ENCODE measurements around the gene THAP4.
A peak's percentile ranks its signal among the peaks of the same experiment; 100 is the strongest.
"Not testable (repeated sequence)": the region's sequence is repeated elsewhere in the genome, so short reads cannot be mapped to it uniquely, and the experiment has no call there.

Gene THAP4

DNA sequence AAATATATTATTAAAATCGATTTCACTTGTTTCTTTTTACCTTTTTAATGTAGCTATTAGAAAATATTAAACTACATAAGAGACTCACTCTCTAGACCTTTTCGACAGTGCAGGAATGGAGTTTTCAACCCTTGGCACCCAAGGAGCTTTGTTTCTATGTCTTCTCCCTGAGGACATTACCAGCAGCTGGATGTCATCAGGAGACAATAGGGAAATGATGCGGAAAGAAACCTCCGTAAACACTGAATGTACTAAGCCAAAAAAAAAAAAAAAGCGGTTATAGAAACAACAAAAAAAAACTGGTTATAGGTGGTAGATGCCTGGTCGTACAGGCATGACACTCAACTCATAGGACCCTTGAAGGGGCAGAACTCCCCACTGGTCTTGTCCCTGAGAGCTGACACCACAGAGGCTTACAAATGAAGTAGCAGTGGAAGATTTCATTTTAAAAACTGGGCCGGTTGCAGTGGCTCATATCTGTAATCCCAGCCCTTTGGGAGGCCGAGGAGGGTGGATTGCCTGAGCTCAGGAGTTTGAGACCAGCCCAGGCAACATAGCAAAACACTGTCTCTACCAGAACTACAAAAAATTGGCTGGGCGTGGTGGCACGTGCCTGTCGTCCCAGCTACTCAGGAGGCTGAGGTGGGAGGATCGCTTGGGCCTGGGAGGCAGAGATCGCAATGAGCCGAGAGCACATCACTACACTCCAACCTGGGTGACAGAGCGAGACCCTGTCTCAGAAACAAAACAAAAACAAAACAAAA lies 23.8 kb downstream of the THAP4 start:
- no peak for DNase-seq

DNA sequence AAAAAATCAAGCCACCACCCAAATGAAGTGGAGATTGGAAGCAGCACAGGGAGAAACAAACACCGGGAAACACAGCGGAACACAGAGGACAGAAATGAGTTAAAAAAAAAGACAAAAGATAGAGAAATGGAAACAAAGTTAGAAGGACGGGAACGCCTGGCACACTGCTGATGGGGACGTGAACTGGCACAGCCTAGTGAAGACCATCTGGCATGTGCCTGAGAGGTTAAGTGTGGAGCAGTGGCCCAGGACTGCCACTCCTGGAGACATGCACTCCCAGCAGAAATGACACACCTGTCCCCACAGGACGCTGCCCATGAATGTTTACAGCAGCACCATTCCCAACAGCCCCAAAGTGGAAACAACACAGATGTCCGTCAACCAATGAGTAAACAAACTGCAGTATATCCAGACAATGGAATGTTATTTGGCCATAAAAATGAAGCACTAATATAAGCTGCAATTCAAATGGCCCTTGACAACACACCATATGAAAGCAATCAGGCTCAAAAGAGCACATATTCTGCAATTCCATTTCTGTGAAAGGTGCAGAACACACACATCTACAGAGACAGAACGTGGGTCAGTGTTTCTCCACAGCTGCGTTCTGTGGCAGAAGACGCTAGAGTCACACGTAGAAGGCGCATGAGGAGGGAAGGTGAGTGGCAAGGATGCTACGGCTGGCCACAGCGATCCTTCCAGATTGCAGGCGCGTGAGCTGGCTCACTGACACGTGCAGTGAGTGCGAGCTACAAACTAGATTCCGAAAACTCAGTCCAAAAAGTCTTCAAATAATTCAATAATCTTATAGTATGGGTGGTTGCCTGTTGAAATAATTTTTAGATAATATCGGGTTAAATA lies 24.6 kb downstream of the THAP4 start:
- no peak for DNase-seq

GRCh38 chr2:241611062-241611461 lies 25.9 kb downstream of the THAP4 start:
- DNase-seq = no peak

- peak in 51 of 58 donors; percentile 6 to 75 (median 47) for DNase-seq
Observed at GRCh38 chr2:241609859-241610793, 26.8 kb downstream of the THAP4 start.

GRCh38 chr2:241608881-241609280 lies 28.1 kb downstream of the THAP4 start:
- no peak for DNase-seq

GRCh38 chr2:241607162-241607885 lies 29.6 kb downstream of the THAP4 start:
- DNase-seq = no peak

DNA sequence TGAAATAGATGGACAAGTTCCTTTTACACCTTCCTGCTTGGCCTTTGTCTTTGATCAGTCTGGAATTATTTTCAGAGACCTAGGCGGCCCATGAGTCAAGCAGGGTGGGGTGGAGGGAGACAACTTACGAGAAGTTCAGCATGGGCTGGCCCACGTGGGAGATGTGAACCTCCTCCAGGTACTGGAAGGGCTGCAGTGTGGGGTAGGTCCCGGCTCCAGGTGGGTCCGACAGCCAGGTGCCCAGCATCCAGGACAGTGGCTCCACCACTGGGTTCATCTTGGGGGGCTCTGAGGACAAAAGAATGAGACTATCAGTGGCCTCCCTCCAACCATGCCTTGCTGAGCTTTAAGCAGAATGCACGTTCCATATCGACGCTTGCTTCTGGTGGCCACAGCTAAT lies 30.8 kb downstream of the THAP4 start:
- DNase-seq = no peak

DNA sequence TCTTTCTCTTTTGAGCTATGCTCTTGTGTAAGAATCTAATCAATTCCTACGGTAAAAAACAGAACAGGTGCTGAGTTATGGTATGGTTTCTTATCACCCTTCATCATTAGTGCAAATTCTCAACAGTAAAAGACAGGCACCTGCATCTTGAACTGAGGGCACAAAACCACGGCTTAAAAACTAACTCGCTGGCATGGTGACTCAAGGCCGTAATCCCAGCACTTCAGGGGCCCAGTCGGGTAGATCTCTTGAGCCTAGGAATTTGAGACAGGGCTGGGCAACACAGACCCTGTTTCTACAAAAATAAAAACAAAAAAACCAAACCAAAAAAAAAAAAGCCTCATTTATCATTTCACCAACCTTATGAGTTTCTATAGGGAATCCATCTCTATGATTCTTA lies 33.3 kb downstream of the THAP4 start:
- DNase-seq = no peak

DNA sequence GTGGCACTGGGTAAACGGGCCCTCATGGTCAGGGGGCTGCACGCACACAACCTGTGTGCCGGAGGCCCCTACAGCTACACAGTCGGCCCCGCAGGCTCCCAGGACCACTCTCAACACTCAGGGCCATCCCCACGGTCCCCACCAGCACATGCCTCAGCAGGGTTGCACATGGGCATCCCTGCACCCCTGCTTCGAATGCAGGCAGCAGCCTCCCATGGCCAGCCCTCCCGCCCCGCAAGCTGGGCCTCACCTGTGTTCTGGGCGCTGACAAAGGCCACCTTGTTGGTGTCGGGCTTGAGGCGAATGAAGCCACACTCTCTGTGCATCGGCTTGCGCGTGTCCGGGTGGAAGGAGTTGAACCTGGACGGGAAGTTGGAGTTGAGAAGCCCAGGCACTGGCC lies 34.2 kb downstream of the THAP4 start:
- DNase-seq = no peak

GRCh38 chr2:241601841-241602240 lies 35.1 kb downstream of the THAP4 start:
- DNase-seq = no peak

DNA sequence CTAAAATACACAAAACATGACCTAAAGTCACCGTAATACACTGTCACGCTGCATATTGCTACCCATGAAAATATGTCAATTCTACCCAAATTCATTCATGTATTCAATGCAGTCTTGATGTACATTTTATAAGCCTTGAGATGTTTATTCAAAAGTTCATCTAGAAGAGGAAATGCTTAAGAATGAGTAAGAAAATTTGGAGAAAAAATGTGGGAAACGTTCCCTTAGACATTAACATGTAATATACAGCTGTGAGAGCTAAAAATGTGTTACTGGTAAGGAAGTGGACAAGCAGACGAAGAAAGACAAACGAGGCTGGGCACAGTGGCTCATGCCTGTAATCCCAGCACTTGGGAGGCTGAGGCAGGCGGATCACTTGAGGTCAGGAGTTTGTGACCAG lies 37.3 kb downstream of the THAP4 start:
- no peak for DNase-seq

DNA sequence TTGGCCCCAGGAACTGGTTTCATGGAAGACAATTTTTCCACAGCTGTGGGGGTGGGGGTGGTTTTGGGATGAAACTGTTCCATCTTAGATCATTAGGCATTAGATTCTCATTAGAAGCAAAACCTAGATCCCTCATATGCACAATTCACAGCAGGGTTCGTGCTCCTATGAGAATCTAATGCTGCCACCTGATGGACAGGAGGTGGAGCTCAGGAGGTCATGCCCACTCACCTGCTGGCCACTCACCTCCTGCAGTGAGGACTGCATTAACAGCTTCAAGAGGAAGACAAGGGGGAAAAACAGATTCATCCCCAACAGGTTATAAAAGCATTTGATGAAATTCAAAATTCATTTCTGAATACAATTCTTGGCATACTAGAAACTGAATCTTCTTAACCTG lies 38.5 kb downstream of the THAP4 start:
- no peak for DNase-seq

DNA sequence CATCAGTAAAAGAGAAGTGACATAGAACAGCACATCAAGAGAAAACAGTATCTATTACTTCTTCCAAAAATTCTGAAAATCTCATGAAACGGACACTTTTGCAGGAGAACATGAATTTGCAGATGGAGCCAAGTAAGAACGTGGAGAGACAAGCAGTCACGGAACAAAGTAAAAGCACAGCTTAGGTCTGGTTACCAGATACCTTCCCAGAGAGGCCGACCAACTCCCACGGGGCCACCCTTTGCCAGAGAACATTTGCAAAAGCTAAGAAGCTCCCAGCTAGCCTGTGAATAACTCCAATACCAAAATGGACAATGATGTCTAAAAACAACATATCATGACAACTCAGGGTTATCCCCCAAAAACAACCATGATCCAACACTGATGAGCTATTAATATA lies 38.9 kb downstream of the THAP4 start:
- no peak for DNase-seq

- DNase-seq = no peak
Observed at GRCh38 chr2:241597561-241597960, 39.4 kb downstream of the THAP4 start.

DNA sequence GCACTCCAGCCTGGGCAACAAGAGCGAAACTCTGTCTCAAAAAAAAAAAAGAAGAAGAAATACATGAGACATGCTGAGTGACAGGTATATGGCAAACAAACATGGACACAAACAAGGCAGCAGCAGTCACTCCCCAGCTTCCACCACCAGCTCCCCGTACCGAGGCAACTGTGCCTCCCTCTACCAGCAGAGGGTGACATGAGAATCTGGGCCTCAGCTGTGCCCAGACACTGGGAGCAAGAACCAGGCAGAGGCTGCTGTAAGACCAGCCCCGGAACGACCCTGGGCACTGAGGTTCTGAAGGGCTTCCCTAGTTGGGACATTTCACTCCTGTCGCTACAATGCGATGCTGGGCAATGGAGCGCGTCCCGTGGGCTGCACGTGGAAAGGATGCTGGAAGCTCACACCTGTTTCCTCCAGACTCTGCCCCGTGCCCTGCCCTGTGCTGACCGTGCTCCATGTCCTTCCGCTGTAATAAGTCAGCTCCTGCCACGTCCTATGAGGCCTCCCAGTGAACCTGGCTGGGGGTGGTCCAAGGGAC lies 41.3 kb downstream of the THAP4 start:
- no peak for DNase-seq

GRCh38 chr2:241593271-241593670 lies 43.7 kb downstream of the THAP4 start:
- DNase-seq = no peak

DNA sequence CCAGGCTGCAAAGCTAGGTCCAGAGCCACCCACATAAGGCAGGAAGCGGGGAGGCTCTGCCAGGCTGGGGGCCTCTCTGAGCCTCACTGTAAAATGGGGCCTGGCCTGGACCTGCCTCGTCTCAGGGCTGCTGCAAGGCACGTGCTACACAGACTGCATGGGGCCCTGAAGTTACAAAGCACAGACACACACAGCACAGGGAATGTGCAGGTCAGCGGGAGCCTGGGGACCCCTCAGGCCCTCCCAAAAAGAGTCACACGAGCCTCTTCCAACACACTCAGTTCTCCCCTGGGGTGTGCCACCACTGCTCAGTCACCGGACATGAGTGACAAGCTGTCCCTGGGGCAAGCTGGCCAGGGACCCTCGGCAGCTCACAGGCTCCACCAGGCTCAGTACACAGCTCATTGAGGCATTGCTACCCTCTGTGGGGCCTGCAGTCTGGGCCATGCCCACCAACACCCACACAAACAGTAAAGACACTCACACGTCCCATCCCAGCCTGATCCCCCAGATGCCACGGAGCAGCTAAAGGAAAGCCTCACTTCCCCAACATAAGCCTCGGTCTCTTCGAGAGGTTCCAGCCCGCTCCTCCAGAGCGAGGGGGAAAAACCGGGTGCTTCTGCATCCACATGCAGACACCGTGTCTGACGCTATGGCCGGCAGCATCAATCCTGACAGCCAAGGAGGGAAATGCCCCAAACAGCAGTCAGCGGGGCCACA lies 44.7 kb downstream of the THAP4 start:
- no peak for DNase-seq

DNA sequence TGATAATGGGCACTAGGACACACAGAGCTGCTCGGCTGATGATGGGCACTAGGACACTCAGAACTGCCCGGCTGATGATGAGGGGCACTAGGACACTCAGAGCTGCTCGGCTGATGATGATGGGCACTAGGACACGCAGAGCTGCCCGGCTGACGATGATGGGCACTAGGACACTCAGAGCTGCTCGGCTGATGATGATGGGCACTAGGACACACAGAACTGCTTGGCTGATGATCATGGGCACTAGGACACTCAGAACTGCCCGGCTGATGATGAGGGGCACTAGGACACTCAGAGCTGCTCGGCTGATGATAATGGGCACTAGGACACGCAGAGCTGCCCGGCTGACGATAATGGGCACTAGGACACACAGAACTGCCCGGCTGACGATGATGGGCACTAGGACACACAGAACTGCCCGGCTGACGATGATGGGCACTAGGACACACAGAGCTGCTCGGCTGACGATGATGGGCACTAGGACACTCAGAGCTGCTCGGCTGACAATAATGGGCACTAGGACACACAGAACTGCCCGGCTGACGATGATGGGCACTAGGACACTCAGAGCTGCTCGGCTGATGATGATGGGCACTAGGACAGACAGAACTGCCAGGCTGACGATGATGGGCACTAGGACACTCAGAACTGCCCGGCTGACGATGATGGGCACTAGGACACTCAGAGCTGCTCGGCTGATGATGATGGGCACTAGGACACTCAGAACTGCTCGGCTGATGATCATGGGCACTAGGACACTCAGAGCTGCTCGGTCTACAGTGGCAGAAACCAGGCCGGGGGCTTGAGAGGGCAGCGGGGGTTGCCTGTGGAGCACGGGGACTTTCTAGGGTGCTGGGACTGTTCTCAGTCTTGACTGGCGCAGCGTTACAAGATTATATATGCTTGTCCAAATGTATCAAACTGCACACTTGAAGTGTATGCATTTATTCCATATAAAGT lies 46.2 kb downstream of the THAP4 start:
- not testable (repeated sequence) for DNase-seq

GRCh38 chr2:241589863-241590262 lies 47.1 kb downstream of the THAP4 start:
- DNase-seq = not testable (repeated sequence)
